Measurements from ENCODE around the gene EXD3.

Gene EXD3

DNA sequence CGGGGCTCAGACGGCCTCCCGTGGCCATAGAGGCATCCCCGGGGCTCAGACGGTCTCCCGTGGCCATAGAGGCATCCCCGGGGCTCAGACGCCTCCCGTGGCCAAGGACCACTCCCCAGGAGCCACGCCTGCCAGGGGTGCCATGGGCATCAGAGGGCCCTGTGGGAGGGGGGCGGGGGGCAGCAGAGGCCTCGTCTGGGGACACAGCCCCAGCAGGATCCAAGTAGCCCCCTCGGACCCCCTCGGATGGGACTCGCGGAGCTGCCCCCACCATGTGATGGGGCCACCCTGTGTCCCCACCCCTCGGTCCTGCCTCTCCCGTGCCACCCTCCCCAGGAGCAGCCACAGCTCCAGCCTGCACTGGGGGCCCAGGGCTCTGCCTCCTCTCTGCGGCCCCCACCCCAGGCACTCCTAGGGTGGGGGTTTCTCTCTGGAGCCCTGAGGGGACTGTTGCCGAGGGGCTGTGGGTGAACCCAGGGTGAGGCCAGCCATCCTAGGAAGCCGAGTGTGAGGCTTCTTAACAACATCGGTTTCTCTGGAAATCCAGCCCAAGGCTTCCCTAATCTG lies 15.7 kb upstream of the EXD3 start:
- TF ChIP-seq Cebpa-rat (IDR thresholded peaks at IDR 0.05): no peak
- Histone ChIP-seq H3K9me3 (replicated peaks in 1 of 11) (peaks cover 0 to 4% (median 0%) of the 10 kb centered on the region in 11 experiments; a peak in 1 of 22 replicates), H3K4me2 (no peak overlapping the region; a peak in 1 of 22 replicates), H3K36me3 (no peaks in the 10 kb centered on the region), H3K27me3 (peaks cover 14 to 30% (median 20%) of the 10 kb centered on the region in 11 experiments), H4K20me1 (peaks cover 0 to 45% (median 0%) of the 10 kb centered on the region in 11 experiments; a peak in 6 of 22 replicates), H3K27ac (no peak overlapping the region), H3K9ac (no peak overlapping the region), H3K4me1 (peaks cover 24 to 52% (median 39%) of the 10 kb centered on the region in 10 experiments), H3K4me3 (no peak overlapping the region)

GRCh38 chr9:137437691-137438590 lies 15.0 kb upstream of the EXD3 start:
- H3K4me2 ChIP-seq: peak overlapping the region in 8 of 11 experiments; percentile 0 to 94 (median 54); a peak in 12 of 22 replicates
- H3K27ac ChIP-seq: no peak overlapping the region
- 0 out of 22 replicates have a peak overlapping the region, but pooled peaks of 1 of the 11 experiments have one; percentile 2 for H3K9ac ChIP-seq
- peaks cover 0 to 4% (median 0%) of the 10 kb centered on the region in 11 experiments; a peak in 1 of 22 replicates for H3K9me3 ChIP-seq (replicated peaks in 1 of 11)
- no peak for TF ChIP-seq Cebpa-rat (IDR thresholded peaks at IDR 0.05)
- peaks cover 0 to 53% (median 0%) of the 10 kb centered on the region in 11 experiments; a peak in 6 of 22 replicates for H4K20me1 ChIP-seq
- no peak overlapping the region for H3K4me3 ChIP-seq
- no peaks in the 10 kb centered on the region for H3K36me3 ChIP-seq
- H3K27me3 ChIP-seq: peaks cover 14 to 33% (median 19%) of the 10 kb centered on the region in 11 experiments
- peaks cover 24 to 59% (median 46%) of the 10 kb centered on the region in 10 experiments for H3K4me1 ChIP-seq

DNA sequence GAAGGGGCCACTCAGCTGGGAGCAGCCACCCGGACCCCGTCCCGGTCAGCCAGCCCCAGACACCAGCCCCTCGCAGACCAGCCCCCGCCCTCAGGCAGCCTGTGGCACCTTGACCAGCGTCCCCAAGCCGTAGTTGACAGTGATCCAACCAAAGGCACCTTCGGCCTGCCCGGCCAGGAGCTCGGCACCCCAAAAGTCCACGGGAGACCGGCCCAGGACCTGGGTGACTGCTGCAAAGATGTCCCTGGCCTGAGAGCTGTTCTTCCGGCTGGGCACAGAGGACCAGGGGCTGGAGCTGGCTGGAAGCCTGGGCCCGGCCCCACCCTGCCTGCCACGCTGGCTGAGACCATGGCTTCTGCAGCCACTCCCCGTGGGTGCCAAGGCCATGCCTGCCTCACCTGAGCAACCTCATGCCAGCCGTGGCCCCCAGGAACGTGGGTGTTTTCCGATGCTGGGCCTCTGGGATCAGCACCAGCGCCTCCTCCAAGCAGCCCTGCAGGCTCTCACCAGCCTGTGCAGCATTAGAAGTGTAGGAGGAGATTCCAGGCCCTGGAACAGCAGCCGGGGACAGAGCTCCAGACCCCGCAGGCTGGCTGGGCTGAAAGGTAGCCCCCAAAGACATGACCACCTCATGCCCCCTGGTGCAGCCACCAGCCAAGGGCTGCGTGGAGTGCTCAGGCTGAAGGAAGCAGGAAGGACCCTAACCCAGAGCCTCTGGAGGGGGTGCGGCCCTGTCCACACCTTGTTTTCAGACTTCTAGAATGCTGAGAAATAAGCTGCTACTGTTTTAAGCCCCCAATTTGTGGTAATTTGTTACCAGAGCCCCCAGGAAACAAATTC lies 14.0 kb upstream of the EXD3 start:
- H3K4me3 ChIP-seq: no peak overlapping the region
- no peak overlapping the region for H3K27ac ChIP-seq
- 0 out of 22 replicates have a peak overlapping the region, but pooled peaks of 1 of the 11 experiments have one; percentile 2 for H3K9ac ChIP-seq
- peaks cover 24 to 69% (median 55%) of the 10 kb centered on the region in 10 experiments for H3K4me1 ChIP-seq
- H3K4me2 ChIP-seq: peak overlapping the region; percentile 10 to 94 (median 80); a peak in 16 of 22 replicates
- peaks cover 0 to 53% (median 0%) of the 10 kb centered on the region in 11 experiments; a peak in 6 of 22 replicates for H4K20me1 ChIP-seq
- H3K36me3 ChIP-seq: no peaks in the 10 kb centered on the region
- peaks cover 7 to 29% (median 9%) of the 10 kb centered on the region in 11 experiments for H3K27me3 ChIP-seq
- TF ChIP-seq Cebpa-rat (IDR thresholded peaks at IDR 0.05): no peak
- peaks cover 0 to under 1% (median 0%) of the 10 kb centered on the region in 11 experiments; a peak in 1 of 22 replicates for H3K9me3 ChIP-seq (replicated peaks in 1 of 11)

GRCh38 chr9:137435980-137436760 lies 13.2 kb upstream of the EXD3 start:
- H3K27ac ChIP-seq: no peak overlapping the region
- H3K36me3 ChIP-seq: no peaks in the 10 kb centered on the region
- H4K20me1 ChIP-seq: peaks cover 0 to 59% (median 5%) of the 10 kb centered on the region in 11 experiments; a peak in 12 of 22 replicates
- peaks cover 30 to 77% (median 61%) of the 10 kb centered on the region in 10 experiments for H3K4me1 ChIP-seq
- no peak for TF ChIP-seq Cebpa-rat (IDR thresholded peaks at IDR 0.05)
- H3K9me3 ChIP-seq (replicated peaks in 1 of 11): no peaks in the 10 kb centered on the region
- peak overlapping the region in 5 of 11 experiments; percentile 0 to 33 (median 8); a peak in 7 of 22 replicates for H3K9ac ChIP-seq
- H3K4me3 ChIP-seq: no peak overlapping the region
- H3K4me2 ChIP-seq: peak overlapping the region; percentile 49 to 94 (median 83)
- H3K27me3 ChIP-seq: peaks cover 0 to 31% (median 3%) of the 10 kb centered on the region in 11 experiments; a peak in 19 of 22 replicates

DNA sequence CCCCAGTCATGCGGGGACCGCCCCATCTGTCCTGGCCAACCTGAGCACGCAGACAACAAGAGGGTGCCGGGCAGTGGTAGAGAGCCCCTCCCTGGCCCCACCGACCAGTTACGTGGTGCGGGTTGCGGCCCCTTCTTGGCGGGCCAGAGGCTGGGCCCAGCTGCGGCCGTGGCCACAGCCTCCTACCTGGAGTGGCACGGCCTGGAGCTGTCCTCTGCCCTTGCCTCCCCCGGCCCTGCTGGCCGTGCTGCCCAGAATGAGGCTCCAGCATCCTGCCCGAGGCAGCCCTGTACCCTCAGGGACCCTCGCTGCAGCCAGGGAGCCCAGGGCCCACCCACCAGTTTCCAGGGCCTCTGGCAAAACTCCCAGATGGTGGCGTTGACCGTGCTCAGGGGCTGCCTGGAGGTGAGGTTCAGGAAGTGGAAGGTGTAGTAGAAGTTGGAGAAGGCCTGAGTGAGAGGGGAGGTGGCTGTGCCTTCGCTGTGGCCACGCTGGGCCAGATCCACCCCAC lies 12.5 kb upstream of the EXD3 start:
- Histone ChIP-seq H3K4me1 (peaks cover 38 to 84% (median 68%) of the 10 kb centered on the region in 10 experiments), H3K36me3 (no peaks in the 10 kb centered on the region), H3K27me3 (peaks cover 0 to 38% (median 9%) of the 10 kb centered on the region in 11 experiments; a peak in 13 of 22 replicates), H3K9ac (peak overlapping the region in 5 of 11 experiments; percentile 0 to 33 (median 8); a peak in 7 of 22 replicates), H3K4me2 (peak overlapping the region; percentile 49 to 94 (median 83)), H3K4me3 (no peak overlapping the region), H3K9me3 (replicated peaks in 1 of 11) (no peaks in the 10 kb centered on the region), H3K27ac (no peak overlapping the region), H4K20me1 (peaks cover 0 to 67% (median 12%) of the 10 kb centered on the region in 11 experiments; a peak in 13 of 22 replicates)
- TF ChIP-seq Cebpa-rat (IDR thresholded peaks at IDR 0.05): no peak

GRCh38 chr9:137434498-137435380 lies 11.8 kb upstream of the EXD3 start:
- Histone ChIP-seq H3K4me3 (no peak overlapping the region), H3K9me3 (replicated peaks in 1 of 11) (no peaks in the 10 kb centered on the region), H3K4me2 (peak overlapping the region; percentile 49 to 94 (median 83); a peak in 20 of 22 replicates), H3K4me1 (peaks cover 45 to 91% (median 75%) of the 10 kb centered on the region in 10 experiments), H3K27ac (no peak overlapping the region), H3K9ac (peak overlapping the region in 2 of 11 experiments; percentile 2 to 26; a peak in 2 of 22 replicates), H4K20me1 (peaks cover 0 to 69% (median 15%) of the 10 kb centered on the region in 11 experiments; a peak in 13 of 22 replicates), H3K27me3 (peaks cover 0 to 45% (median 10%) of the 10 kb centered on the region in 11 experiments; a peak in 13 of 22 replicates), H3K36me3 (no peaks in the 10 kb centered on the region)
- no peak for TF ChIP-seq Cebpa-rat (IDR thresholded peaks at IDR 0.05)
